Endothelial cell (in vitro differentiated cells): ENCODE results near the gene SAMD11. TPM values are rescaled to one million over a fixed set of nuclear protein-coding genes. Genes with fewer than 3 reads are reported as not detected.

Experiments used
- DNase-seq: peaks from one replicate; pipeline ENCODE4 v3.0.0; 2021; ENCODE audit warnings: low spot score
- H3K27ac Mint-ChIP-seq: one replicate; pipeline ENCODE4 v1.8.0; 2021; ENCODE audit warnings: mixed read lengths, inconsistent platforms; ENCODE audit not compliant: unreplicated experiment
- H3K27me3 Mint-ChIP-seq: one replicate; pipeline ENCODE4 v1.8.0; 2021; ENCODE audit warnings: mild to moderate bottlenecking, moderate library complexity, mixed read lengths, inconsistent platforms; ENCODE audit not compliant: unreplicated experiment
- H3K36me3 Mint-ChIP-seq: one replicate; pipeline ENCODE4 v1.8.0; 2021; ENCODE audit warnings: mild to moderate bottlenecking, low read depth, mixed read lengths, inconsistent platforms; ENCODE audit not compliant: unreplicated experiment
- H3K4me1 Mint-ChIP-seq: one replicate; pipeline ENCODE4 v1.8.0; 2021; ENCODE audit warnings: mild to moderate bottlenecking, mixed read lengths, inconsistent platforms; ENCODE audit not compliant: unreplicated experiment
- H3K4me3 Mint-ChIP-seq: one replicate; pipeline ENCODE4 v1.8.0; 2021; ENCODE audit warnings: mild to moderate bottlenecking, mixed read lengths, inconsistent platforms; ENCODE audit not compliant: unreplicated experiment
- H3K9me3 Mint-ChIP-seq: one replicate; pipeline ENCODE4 v1.8.0; 2021; ENCODE audit warnings: mixed read lengths, inconsistent platforms; ENCODE audit not compliant: unreplicated experiment
- CTCF ChIP-seq: fragments of 200-600 bp; sonication (generic); IDR thresholded peaks from one replicate; pipeline ENCODE4 v1.5.0; 2021; ENCODE audit warnings: antibody characterized with exemption; ENCODE audit not compliant: unreplicated experiment
- total RNA-seq: library from RNA; stranded (reverse); fragmentation: NEBNext Ultra II Directional; extraction: Animal tissue kit (Norgen Biotek cat#: 25700); gene quantifications from one replicate; pipeline ENCODE4 v1.2.1, GENCODE V29; 2021; ENCODE audit not compliant: unreplicated experiment

SAMD11 gene
- total RNA-seq, 1 donor from 2014 or later = not detected

- H3K4me3 Mint-ChIP-seq = no peak overlapping the region
- no peak for TF ChIP-seq CTCF
- no peak overlapping the region for H3K27ac Mint-ChIP-seq
- no peaks in the 10 kb centered on the region for H3K36me3 Mint-ChIP-seq
- H3K27me3 Mint-ChIP-seq = peaks cover 11% of the 10 kb centered on the region
- H3K9me3 Mint-ChIP-seq = no peaks in the 10 kb centered on the region
- DNase-seq = no peak
- H3K4me1 Mint-ChIP-seq = peaks cover 6% of the 10 kb centered on the region
Observed at GRCh38 chr1:914131-914890, 9.4 kb upstream of the SAMD11 start.

GRCh38 chr1:914891-915280 is 8.8 kb upstream of the SAMD11 start:
- Mint-ChIP-seq H3K27ac (no peak overlapping the region), H3K27me3 (peaks cover 11% of the 10 kb centered on the region), H3K4me1 (peaks cover 6% of the 10 kb centered on the region), H3K36me3 (no peaks in the 10 kb centered on the region), H3K4me3 (no peak overlapping the region), H3K9me3 (no peaks in the 10 kb centered on the region)
- DNase-seq = no peak
- TF ChIP-seq CTCF = no peak

- TF ChIP-seq CTCF = no peak
- Mint-ChIP-seq H3K4me1 (peaks cover 6% of the 10 kb centered on the region), H3K36me3 (no peaks in the 10 kb centered on the region), H3K27me3 (peaks cover 11% of the 10 kb centered on the region), H3K4me3 (no peak overlapping the region), H3K27ac (no peak overlapping the region), H3K9me3 (no peaks in the 10 kb centered on the region)
- no peak for DNase-seq
Observed at GRCh38 chr1:915295-916172, 8.2 kb upstream of the SAMD11 start.

GRCh38 chr1:916173-917075 is 7.3 kb upstream of the SAMD11 start:
- Mint-ChIP-seq H3K27me3 (peaks cover 12% of the 10 kb centered on the region), H3K4me3 (no peak overlapping the region), H3K4me1 (peaks cover 6% of the 10 kb centered on the region), H3K9me3 (no peaks in the 10 kb centered on the region), H3K27ac (no peak overlapping the region), H3K36me3 (peaks cover 2% of the 10 kb centered on the region)
- DNase-seq = no peak
- TF ChIP-seq CTCF = no peak
